DOHH2 (cell line): ENCODE results near the gene RASA3.

Source experiments
- H3F3A ChIP-seq: fragments of 200-600 bp; sonication (generic), shearing (Covaris generic); 2 replicates; pipeline ENCODE4 v1.6.0; 2016; ENCODE audit warnings: antibody characterized with exemption, mild to moderate bottlenecking; ENCODE audit not compliant: control insufficient read depth, insufficient read depth
- H3K27ac ChIP-seq: fragments of 200-600 bp; sonication (generic); 2 replicates; pipeline ENCODE4 v1.5.1; 2014; ENCODE audit warnings: low read depth, mild to moderate bottlenecking, low read length, moderate library complexity
- H3K27me3 ChIP-seq: fragments of 200-600 bp; sonication (generic); 2 replicates; pipeline ENCODE4 v1.6.1; 2014; ENCODE audit warnings: mild to moderate bottlenecking, low read length, mixed read lengths; ENCODE audit not compliant: control insufficient read depth
- H3K36me3 ChIP-seq: fragments of 200-600 bp; sonication (generic); 2 replicates; pipeline ENCODE4 v1.6.1; 2014; ENCODE audit warnings: mild to moderate bottlenecking, low read length, moderate library complexity, mixed read lengths; ENCODE audit not compliant: control insufficient read depth
- H3K4me1 ChIP-seq: fragments of 200-600 bp; sonication (generic); 2 replicates; pipeline ENCODE4 v1.6.1; 2014; ENCODE audit warnings: mild to moderate bottlenecking, low read length, mixed read lengths; ENCODE audit not compliant: control insufficient read depth
- H3K4me2 ChIP-seq: fragments of 200-600 bp; sonication (generic); 2 replicates; pipeline ENCODE4 v1.6.0; 2014; ENCODE audit warnings: mild to moderate bottlenecking, low read length, moderate library complexity
- H3K4me3 ChIP-seq: fragments of 200-600 bp; sonication (generic); 2 replicates; pipeline ENCODE4 v1.5.1; 2014; ENCODE audit warnings: mild to moderate bottlenecking, low read length, mixed read lengths
- H3K79me2 ChIP-seq: fragments of 200-600 bp; sonication (generic); 2 replicates; pipeline ENCODE4 v1.6.1; 2014; ENCODE audit warnings: mild to moderate bottlenecking, low read length, mixed read lengths; ENCODE audit not compliant: control insufficient read depth
- H3K9me2 ChIP-seq: fragments of 200-600 bp; sonication (generic); replicated peaks from 2 replicates; pipeline ENCODE4 v1.6.1; 2014; ENCODE audit warnings: mild to moderate bottlenecking, low read length, mixed read lengths; ENCODE audit not compliant: control insufficient read depth
- H3K9me3 ChIP-seq: fragments of 200-600 bp; sonication (generic); 2 replicates; pipeline ENCODE4 v1.6.1; 2014; ENCODE audit warnings: antibody characterized with exemption, low read length, mixed read lengths; ENCODE audit not compliant: control insufficient read depth, insufficient read depth
- H4K20me1 ChIP-seq: fragments of 200-600 bp; sonication (generic); 2 replicates; pipeline ENCODE4 v1.6.0; 2014; ENCODE audit warnings: low read depth, mild to moderate bottlenecking, antibody characterized with exemption, low read length, moderate library complexity; ENCODE audit not compliant: control insufficient read depth, insufficient read depth
- CTCF ChIP-seq: fragments of 200-600 bp; sonication (generic); IDR thresholded peaks from one replicate; pipeline ENCODE4 v1.5.1; 2014; ENCODE audit warnings: antibody characterized with exemption, mild to moderate bottlenecking, low read depth, low read length; ENCODE audit not compliant: poor library complexity, severe bottlenecking
- EZH2phosphoT487 ChIP-seq: fragments of 200-600 bp; sonication (generic); IDR thresholded peaks from 2 replicates; pipeline ENCODE4 v1.6.1; 2017; ENCODE audit warnings: borderline replicate concordance, mild to moderate bottlenecking, antibody characterized with exemption, low read length, moderate library complexity, mixed read lengths

RASA3 gene

GRCh38 chr13:114016321-114017027, 115.9 kb downstream of the RASA3 start:
- no peaks in the 10 kb centered on the region for H4K20me1 ChIP-seq
- H3K27ac ChIP-seq, result no peak overlapping the region
- no peaks in the 10 kb centered on the region for H3K9me3 ChIP-seq
- H3K4me2 ChIP-seq, result no peak overlapping the region
- peaks cover 14% of the 10 kb centered on the region for H3K4me1 ChIP-seq
- no peaks in the 10 kb centered on the region for H3K36me3 ChIP-seq
- no peaks in the 10 kb centered on the region for H3K79me2 ChIP-seq
- TF ChIP-seq EZH2phosphoT487, result no peak
- no peaks in the 10 kb centered on the region for H3F3A ChIP-seq
- H3K27me3 ChIP-seq, result no peaks in the 10 kb centered on the region
- no peaks in the 10 kb centered on the region for H3K9me2 ChIP-seq
- H3K4me3 ChIP-seq, result no peak overlapping the region

DNA sequence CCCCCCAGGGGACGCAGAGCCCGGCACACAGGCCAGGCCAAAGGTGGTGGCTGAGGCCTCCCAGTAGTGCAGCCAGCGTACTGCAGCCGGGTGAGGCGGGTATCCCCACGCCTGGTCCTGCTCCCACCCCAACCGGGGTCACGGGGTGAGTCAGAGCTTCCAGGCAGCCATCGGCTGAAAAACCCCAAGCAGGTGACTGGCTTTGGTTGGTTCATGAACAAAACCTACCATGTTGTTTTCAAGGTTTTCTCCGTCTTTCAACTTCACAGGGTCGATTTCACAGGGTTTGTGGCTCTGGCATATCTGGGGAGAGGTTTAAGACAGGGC, 116.5 kb downstream of the RASA3 start:
- TF ChIP-seq EZH2phosphoT487, result no peak
- no peak for TF ChIP-seq CTCF
- Histone ChIP-seq H3K9me2 (no peaks in the 10 kb centered on the region), H3K9me3 (no peaks in the 10 kb centered on the region), H3K36me3 (no peaks in the 10 kb centered on the region), H4K20me1 (no peaks in the 10 kb centered on the region), H3K27me3 (no peaks in the 10 kb centered on the region), H3K79me2 (no peaks in the 10 kb centered on the region), H3F3A (no peaks in the 10 kb centered on the region), H3K4me2 (no peak overlapping the region), H3K27ac (no peak overlapping the region), H3K4me3 (no peak overlapping the region), H3K4me1 (peaks cover 8% of the 10 kb centered on the region)

DNA sequence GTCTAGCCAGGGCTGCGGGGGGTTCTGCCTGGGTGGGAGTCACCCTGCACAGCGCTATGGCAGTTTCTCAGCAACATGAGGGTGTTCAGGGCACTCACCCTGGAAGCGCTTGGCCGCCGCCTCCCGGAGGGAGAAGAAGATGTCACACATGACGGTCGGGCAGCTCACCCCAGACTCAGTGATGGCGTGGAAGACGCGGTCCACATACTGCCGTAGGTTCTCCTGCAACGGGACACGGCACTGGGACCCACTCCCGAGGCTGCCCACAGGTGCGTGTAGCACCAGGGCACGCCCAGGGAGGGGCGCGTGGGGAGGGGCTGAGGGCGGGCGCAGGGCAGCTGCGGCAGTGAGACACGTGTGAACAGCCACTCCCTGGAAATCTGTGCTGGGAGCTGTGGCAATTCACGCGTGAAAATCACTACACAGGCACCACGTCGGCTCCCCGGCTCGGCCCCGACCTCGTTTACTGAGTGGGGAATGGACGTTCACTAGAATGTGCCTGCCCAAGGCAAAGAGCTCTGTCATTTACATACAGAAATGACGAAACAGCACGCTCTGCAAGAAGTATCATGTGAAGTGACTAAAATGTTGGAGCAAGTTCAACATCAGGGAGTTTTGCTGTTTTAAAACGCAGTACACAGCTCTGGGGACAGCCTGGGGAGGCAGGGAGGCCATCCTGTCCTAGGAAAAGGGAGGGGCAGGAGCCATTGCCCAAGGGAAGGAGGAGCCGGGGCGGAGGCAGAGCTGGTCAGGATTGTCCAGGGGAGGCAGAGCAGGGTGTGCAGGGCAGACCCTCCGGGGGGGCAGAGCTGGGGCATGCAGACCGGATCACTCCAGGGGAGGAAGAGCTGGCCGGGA, 117.1 kb downstream of the RASA3 start:
- no peak overlapping the region for H3K4me2 ChIP-seq
- no peaks in the 10 kb centered on the region for H4K20me1 ChIP-seq
- no peaks in the 10 kb centered on the region for H3K9me3 ChIP-seq
- H3K9me2 ChIP-seq, result no peaks in the 10 kb centered on the region
- H3K4me3 ChIP-seq, result no peak overlapping the region
- H3K79me2 ChIP-seq, result no peaks in the 10 kb centered on the region
- H3F3A ChIP-seq, result no peaks in the 10 kb centered on the region
- H3K4me1 ChIP-seq, result peaks cover 3% of the 10 kb centered on the region
- H3K27ac ChIP-seq, result no peak overlapping the region
- H3K36me3 ChIP-seq, result no peaks in the 10 kb centered on the region
- no peaks in the 10 kb centered on the region for H3K27me3 ChIP-seq
- TF ChIP-seq CTCF (no peak), EZH2phosphoT487 (no peak)

DNA sequence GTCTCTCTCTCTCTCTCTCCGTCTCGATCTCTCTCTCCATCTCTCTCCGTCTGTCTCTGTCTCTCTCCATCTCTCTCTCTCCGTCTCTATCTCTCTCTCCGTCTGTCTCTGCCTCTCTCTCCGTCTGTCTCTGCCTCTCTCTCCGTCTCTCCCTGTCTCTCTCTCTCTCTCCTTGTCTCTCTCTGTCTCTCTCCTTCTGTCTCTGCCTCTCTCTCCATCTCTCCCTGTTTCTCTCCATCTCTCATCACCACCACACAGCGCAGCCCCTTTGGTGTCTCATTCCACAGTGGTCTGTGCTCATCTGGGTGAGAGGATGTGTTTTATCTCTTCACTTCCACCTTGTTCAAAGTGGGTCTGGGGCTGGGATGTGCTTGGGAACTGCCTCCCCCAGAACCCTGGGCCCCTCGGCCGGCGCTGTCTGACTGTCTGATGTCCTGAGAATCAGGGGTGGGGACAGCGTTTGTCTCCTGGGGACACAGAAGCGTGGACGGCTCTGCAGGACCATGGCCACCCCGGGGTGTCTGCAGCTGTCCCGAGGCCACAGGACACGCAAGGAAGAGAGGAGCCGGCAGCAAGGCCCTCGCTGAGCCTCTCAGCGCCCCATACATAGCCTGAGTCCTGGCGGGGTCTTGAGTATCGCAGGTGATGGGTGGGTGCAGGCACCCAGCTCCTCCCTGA, 118.3 kb downstream of the RASA3 start:
- TF ChIP-seq CTCF, result no peak
- no peak for TF ChIP-seq EZH2phosphoT487
- Histone ChIP-seq H3K36me3 (no peaks in the 10 kb centered on the region), H3K9me2 (no peaks in the 10 kb centered on the region), H3K27ac (no peak overlapping the region), H3K4me2 (no peak overlapping the region), H3K4me1 (no peaks in the 10 kb centered on the region), H3K27me3 (no peaks in the 10 kb centered on the region), H4K20me1 (no peaks in the 10 kb centered on the region), H3K4me3 (no peak overlapping the region), H3K79me2 (no peaks in the 10 kb centered on the region), H3F3A (no peaks in the 10 kb centered on the region), H3K9me3 (no peaks in the 10 kb centered on the region)
